Suprapubic skin (tissue), 3 donors: ENCODE results near the gene KDM5A.
"Not testable (repeated sequence)": the region's sequence is repeated elsewhere in the genome, so short reads cannot be mapped to it uniquely, and the experiment has no call there.

Source experiments
- EP300 ChIP-seq: sonication (generic); formaldehyde crosslinking; IDR thresholded peaks from one replicate; pipeline ENCODE4 v1.6.1; 2017; ENCODE audit warnings: antibody characterized with exemption
- POLR2A ChIP-seq, 2 donors: fragments of 450-650 bp; IDR thresholded peaks; one replicate each; pipeline ENCODE4 v1.6.1; 2017; ENCODE audit warnings: antibody characterized with exemption in 2 of 2, mild to moderate bottlenecking in 2 of 2, moderate library complexity in 2 of 2
- TF ChIP-seq, protein P1 (sequence below), 2 donors: fragments of 200-600 bp in 1 of 2; fragments of 450-650 bp in 1 of 2; sonication (generic) in 1 of 2; IDR thresholded peaks; one replicate each; pipeline ENCODE4 v1.5.1; 2016 to 2019; ENCODE audit warnings: antibody characterized with exemption in 2 of 2, mild to moderate bottlenecking in 1 of 2, moderate library complexity in 1 of 2

DNA sequence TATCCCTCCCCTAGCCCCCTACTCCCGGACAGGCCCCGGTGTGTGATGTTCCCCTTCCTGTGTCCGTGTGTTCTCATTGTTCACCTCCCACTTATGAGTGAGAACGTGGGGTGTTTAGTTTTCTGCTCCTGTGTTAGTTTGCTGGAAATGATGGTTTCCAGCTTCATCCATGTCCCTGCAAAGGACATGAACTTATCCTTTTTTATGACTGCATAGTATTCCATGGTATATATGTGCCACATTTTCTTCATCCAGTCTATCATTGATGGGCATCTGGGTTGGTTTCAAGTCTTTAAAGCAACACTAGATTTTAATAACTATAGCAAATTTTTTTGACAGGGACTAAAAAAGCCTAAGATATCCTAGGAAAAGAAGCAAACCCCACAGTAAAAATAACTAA is 37.9 kb downstream of the KDM5A start:
- TF ChIP-seq EP300; POLR2A (IDR thresholded peaks at IDR 0.05): not testable (repeated sequence)
- TF ChIP-seq, protein P1, sequence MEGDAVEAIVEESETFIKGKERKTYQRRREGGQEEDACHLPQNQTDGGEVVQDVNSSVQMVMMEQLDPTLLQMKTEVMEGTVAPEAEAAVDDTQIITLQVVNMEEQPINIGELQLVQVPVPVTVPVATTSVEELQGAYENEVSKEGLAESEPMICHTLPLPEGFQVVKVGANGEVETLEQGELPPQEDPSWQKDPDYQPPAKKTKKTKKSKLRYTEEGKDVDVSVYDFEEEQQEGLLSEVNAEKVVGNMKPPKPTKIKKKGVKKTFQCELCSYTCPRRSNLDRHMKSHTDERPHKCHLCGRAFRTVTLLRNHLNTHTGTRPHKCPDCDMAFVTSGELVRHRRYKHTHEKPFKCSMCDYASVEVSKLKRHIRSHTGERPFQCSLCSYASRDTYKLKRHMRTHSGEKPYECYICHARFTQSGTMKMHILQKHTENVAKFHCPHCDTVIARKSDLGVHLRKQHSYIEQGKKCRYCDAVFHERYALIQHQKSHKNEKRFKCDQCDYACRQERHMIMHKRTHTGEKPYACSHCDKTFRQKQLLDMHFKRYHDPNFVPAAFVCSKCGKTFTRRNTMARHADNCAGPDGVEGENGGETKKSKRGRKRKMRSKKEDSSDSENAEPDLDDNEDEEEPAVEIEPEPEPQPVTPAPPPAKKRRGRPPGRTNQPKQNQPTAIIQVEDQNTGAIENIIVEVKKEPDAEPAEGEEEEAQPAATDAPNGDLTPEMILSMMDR (IDR thresholded peaks at IDR 0.05), result not testable (repeated sequence)
